GM19324 (cell line): Measurements from ENCODE around the gene ANO2.

Source experiments
- ATAC-seq: cut with Tn5 transposase; IDR thresholded peaks from one replicate; pipeline ENCODE4 v1.9.1; 2021; ENCODE audit warnings: mild to moderate bottlenecking, moderate library complexity; ENCODE audit not compliant: unreplicated experiment, low FRiP score

The ANO2 gene

DNA sequence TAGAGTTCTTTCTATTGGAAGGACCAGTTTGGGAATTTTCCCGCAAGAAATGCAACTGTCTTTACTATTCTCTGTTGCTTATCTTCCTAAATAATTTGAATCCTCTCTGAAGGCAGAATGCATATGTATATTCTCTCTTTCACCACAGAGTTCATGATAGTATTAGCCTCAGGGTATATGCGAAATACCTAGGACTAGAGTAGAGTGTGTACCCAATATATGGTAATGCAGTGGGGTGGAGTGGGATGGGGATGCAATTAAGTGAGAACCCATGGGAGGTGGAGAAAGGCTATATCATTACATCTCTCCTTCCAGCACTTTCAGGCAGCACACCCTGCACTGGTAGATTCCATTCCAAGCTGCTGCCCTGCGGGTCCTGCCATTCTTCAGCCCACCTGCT is 207.3 kb downstream of the ANO2 start:
- ATAC-seq: no peak

DNA sequence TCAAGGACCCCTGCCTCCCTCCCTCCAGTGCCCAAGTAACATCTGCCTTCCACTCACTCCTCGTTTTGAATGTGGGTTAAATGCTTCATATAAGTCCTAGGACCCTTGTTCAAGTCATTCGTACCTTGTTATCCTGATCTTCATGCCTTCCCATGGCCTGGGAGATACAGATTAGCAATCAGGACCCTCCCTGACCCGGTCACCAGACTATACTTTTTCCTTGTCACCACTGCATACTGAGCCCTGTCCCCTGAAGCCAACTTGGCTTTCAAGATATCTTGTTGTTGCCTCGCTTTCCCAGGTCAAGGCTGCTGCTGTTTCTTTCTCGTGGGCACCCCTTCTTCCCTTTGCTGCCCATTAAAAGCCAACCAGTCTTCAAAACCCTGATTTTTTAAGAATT is 208.5 kb downstream of the ANO2 start:
- no peak for ATAC-seq

DNA sequence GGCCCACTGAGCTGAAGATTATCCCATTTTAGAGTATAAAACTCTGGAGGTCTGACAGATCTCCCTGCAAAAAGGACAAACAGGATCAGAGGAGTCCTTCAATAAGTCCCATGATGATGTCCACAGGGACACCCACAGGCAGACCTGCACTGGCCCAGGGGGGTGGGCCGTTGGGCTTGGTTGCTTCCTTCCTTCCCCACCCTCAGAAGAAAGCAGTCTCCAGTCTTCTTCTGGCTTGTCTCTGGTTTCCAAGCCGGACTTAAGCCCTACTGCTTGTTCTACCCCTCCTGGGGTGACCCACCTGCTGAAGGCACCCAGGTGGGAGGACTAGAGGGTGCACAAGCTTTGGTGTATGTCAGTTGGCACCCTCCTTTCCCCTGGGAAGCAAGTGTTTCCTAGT is 209.0 kb downstream of the ANO2 start:
- no peak for ATAC-seq

DNA sequence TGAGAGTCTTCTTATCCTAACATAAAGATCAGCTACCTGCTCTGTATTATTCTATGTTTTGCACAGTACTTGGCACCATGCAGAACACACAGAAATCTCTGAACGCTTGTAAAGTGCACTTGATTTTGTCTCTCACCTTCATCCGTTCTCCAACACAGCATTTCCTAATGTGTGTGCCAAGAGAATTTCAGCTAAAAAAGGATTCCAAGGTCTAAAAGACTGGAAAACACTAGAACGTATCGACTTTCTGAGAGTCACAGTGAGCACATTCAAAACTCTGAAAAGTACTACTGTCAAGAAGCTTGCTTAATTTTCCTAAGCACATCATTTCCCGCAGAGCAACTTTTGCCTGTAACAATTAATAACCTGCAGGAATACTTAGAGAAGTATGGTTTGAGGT is 211.1 kb downstream of the ANO2 start:
- ATAC-seq: no peak

DNA sequence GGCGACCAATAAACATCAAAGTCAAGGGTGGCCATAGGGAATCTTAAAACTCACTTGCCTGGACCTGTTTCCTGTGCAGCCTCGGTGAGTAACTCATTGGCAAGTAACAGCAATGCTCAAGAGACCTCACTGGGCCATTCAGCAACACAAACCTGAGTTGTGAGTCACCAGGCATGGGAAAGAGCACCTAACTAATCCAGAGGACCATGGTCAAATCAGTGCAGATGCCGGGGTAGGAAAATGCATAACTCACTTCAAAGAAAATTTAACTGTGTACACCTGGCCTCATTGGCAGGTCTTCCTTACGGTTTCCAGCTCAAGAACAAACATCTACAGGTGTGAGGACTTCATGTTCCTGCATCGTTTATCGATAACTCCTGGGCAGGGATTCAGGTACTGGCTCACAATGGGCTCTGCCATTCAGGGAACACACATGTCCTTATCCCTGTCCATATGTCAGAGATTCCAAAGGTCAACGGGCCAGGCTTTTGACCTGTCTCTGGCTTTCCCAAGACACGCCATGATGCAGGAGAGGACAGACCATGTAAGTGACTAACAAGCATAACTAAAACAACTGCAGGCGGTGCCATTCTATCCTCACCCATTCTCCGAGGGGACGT is 211.8 kb downstream of the ANO2 start:
- ATAC-seq: no peak

DNA sequence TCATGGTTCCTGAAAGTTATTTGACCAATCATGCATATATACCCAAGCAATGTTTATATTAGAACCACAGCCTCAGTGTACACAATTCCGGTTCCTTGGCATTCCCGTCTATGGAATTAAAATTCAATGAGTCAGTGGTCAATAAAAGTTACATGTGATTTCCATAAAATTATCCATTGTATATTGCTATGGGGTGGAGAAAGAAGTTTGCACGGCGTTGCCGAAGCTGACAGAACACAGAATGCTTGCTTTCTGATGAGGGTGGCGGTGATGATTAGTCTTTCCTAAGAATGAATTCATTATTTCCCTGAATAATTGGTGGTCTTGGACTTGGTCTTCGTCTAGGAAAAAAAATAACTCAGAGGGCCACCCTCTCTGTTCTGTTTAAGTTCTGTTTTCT is 214.1 kb downstream of the ANO2 start:
- ATAC-seq: no peak

DNA sequence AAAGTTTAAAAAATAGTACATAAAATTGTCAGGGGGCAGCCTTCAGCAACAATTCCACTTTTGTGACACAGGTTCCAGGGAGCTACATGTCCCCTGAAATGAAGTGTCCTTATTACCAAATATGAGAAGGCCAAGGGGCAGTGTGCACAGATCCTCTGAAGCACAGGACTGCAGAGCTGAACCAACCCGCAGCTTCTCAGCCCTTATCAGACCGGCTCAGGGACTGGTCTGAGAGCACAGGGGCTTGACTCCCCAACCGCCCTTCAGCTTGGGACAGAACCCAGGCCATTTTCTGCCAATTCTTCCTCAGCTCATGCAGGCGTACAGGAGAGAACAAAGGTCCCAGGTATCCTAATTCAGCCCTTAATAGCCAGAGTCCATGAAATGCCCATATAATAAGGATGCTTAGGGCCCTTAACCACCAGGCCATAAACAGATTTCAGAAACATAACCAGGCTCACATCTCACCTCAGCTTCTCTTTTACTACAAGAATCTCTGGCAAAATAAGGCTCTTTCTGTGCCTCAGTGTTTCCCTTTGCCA is 221.3 kb downstream of the ANO2 start:
- no peak for ATAC-seq

DNA sequence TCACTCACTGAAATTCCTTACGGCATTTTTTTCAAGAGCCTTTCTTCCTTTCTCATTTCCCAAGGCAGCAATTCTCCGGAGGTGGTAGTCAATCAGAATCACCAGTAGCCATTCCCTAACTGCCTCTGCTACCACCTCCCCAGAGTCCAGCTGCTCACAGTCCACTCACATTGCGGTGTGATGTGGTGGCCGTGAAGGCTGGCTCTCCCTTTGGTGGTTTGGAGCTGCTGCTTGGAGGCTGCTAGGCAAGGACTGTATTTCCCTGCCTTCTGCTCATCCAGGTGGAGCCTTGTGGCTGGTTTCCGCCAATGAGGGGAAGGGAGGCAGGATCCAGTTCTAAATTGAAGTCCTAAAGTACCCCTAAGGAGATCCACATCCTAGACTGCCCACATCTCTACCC is 222.0 kb downstream of the ANO2 start:
- ATAC-seq: no peak

DNA sequence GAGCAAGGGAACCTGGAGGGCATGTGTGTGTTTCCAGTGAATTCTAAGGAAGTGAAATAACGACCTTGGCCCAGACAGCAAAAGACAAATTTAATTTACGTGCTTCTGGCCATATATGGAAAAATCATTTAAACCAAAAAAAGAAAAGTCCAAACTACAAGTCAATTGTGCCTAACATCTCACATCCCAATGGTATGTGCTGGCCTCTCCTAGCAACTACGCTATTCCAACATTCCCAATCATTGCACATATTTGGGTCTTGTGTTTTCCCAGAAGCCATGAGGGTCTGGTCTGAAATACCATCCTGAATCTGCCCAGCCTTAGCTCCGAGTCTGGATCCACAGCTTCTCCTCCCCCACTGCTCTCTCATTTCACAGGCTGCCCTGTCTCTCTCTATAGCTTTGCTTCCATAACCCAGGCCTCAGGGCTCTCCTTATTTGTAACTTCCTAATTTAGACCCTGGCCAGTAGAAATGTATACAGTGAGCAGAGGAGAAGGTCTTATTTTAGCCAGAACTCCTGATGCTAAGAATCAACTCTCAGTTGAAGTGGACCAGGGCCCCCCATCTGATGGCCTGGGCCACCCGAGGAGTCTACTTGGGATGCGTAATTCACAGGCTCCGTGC is 224.6 kb downstream of the ANO2 start:
- ATAC-seq: no peak

DNA sequence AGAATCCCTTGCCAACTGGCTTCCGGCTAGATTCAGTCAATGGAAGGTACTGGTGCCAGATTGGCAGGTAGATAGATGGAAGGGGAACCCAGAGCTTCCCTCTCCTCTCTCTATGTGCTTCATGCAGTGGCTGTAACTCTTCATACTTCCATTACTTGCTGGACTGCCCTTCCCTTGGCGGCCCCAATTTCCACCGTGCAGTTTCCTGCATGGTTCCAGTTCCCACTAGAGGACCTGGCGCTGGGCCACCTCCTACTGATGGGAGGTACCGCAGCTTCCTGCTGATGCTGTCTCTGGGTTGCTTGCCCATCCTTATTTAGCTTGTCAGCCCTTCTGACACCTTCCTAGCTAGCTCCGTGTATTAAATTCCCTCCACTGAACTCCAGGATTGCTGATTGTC is 226.4 kb downstream of the ANO2 start:
- no peak for ATAC-seq

DNA sequence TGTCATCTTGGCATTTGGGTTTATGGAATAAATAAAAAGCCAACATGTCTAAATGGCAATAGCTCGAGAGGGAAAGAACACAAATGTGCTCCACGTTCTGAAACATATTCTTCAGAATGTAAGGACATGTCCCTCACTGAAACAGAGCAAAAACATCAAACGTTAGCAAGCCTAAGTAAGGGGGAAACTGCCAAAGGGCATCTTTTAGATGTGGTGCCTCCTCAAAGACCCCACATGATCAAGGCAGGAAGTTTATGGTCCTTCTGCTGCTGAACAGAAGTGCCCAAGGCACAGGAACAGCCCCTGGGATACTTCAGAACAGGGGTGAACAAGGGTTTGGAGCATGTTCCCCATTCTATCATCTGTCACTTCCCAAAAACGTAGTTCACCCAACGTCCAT is 227.0 kb downstream of the ANO2 start:
- no peak for ATAC-seq

DNA sequence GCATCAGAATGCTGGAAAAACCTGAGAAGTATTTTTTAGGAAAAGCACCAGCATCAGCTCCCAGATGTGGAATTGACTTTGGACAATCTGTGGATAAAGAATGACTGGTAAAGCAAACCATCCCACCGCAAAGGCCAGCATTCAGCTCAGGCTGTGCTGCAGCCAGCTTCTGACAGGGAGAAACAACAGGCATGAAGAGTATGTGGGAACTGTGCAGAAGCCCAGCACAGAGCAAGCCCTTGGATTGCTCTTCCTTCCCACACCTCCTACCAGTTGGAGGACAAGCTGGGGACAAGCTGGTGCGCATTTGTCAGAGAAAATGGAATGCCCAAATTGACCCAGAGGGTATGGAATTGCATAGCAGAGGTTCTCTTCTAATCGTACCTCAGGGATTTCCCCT is 228.1 kb downstream of the ANO2 start:
- no peak for ATAC-seq

DNA sequence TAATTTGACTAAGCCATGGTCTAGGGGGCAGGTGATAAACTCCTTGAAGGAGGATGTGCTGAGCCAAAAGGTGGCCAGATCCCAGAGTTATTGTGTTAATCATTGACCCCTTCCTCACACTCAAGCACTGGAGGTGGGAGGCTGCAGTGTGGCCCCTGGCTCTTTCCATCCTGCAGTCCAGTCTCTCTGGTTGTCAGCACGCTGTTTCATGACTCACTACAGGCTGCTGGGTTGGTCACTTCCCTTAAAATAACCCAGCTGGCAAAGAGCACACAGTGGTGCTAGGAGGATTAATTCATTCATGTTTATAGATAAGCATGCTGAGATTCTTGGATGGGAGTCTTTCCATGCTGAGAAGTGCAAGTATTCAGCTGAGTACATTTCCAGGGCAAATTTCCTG is 228.9 kb downstream of the ANO2 start:
- no peak for ATAC-seq

DNA sequence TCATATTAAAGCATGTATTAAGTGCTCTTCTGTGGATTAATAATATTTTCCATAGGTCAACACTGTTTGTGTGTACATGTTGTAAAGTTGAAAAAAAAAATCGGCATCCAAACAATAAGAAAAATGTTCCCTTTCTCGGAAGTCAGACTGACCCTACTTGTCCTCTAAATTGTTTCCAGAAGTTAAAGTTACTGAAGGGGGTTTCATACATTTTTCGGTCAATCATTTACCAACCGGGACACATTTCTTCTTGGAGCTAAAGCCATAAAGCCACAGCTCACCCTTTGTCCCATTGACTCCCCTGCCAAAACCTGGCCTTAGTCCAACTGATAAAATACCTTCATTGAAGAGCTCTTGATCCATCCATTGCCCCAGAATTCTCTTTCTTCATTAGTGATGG is 230.0 kb downstream of the ANO2 start:
- ATAC-seq: no peak

DNA sequence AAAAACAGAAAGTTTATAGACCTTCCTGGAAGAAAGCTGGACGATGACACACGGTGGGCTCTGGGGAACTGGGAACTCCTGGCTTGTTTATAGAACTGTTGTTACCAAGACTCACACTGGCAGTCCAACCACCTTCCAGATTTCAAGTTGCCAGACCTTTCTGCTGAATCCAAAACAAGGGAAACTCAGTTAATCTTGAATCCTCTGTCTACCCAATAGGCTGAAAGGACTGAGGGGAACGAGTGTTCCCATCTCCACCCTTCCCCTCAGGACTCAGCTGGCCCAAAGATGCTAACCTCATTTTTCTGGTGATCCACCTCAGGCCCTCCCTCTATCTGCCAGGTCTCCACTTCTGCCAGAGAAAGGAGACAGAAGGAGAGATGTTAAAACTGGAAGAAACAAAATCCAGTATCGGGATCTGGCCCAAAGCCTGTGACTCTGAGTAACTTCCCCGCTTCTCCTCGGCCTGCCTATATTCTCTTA is 231.4 kb downstream of the ANO2 start:
- no peak for ATAC-seq

DNA sequence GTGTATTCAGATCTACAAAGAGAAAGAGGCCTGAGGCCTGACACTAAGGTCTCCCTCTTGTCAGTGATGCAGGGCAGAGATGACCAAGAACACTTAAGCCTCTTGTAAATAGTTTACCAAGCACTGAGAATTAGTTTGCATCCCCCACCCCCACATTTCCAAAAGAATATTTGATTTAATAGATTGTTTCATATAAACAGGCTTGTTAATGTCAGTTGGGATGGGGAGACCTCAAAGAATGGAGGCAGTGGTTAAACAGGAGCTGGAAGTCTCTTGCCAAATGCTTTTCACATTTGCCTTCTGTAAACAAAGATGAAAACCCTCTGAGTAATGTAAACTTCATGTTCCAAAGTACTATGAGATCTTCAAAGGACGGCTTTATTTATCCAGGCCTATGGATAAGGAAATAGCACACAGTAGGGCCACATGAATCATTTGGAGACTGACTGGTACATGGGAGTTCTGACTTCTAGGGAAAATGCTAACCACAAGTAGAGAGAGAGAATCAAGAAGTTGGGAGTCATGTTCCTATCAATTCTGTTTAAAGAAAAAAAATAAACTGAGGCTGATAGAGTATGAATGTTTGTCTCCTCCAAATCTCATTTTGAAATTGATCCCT is 234.7 kb downstream of the ANO2 start:
- no peak for ATAC-seq

DNA sequence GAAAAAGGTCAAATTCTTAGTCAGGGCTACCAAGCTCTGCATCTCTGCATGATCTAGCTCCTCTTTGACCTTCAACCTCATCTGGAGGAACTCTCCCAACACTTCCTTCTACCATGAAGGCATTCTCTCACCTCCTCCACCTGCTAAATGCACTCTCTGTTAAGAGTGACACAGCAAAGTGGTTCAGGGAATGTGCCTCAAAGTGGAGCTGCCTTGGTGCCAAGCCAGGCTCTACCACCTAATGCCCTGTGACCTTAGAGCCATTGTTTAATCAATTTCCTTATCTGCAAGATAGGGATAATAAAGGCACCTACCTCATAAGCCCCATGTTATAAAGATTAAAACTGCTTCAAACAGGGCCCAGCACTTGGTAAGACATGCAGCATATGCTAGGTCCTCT is 236.7 kb downstream of the ANO2 start:
- ATAC-seq: no peak

DNA sequence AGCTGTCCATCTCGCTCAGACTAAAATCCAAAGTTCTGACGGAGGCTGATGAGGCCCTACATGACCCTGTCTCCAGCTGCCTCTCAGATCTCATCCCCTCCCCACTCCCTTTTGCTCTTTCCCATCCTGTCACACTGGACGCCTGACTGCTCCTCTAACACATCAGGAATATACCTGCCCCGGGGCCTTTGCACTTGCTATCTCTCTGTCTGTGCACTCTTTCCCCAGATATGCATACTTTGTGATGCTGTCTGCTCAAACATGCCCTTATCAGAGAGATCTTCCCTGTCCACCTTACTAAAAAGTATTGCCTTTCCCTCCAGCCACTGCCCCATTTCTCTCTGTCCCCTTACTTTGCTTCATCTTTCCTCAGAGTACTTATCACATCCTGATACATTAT is 238.8 kb downstream of the ANO2 start:
- no peak for ATAC-seq

DNA sequence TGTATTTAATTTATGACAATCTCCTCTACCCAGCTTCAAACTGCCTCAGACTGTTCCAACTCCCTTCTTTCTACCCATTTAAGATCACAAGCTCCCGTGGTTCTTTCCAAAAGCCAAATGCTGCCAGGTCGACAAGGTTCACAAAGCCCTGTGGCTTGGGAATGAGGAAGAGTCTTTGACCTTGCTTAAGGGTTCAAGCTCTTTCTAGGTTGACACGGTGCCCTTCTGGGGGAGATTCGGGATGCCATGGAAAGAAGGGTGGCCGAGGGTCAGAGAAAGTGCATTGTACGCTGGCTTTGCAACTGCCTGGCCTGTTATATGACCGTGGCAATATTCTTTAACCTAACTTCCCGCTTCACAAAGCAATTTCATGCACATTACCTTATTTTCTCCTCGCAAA is 239.3 kb downstream of the ANO2 start:
- ATAC-seq: no peak

DNA sequence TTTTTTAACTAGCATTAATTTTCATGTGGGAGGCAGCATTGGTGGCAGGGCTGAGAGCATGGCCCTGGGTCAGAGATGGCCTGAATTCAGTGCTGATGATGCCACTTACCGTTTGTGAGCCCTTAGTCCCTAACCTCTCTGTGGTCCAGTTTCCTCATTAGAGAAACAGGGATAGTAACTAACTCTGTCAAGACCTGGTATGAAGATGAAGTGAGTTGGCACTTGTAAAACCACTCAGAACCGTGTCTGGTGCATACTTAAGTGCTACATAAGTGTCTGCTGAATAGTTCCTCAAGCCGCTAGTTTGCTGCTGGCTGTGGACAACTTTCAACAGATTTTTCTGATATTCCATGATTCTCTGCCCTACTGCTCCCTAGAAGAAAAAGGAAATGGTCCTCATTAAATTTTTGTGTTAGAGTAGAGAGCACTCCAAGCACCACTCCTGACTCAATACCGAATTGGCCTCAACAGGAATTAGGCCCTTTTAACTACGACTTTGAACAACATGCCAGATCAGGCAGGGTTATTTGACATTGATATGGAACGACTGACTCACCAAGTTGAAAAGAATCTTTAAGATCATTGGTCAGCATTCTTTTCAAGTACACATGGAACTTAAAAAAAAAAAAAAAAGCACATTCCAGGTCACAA is 250.2 kb downstream of the ANO2 start:
- ATAC-seq: no peak

DNA sequence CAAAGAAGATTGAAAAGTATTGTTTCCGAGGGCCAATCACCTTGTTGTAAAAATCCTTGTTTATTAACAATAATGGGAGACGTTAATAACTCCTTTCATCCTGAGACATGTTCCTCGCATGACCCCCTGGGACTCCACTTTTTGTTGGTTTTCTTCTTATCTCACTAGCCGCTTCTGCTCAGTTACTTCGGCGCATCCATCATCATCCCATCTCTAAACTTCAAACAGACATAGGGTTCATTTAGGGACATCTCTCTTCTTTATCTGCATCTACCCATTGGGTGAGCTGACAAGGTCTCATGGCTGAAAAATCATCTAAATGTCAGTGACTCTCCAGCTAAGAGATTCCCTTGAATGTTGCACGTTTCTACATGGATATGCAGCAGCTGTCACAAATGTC is 252.2 kb downstream of the ANO2 start:
- no peak for ATAC-seq
